HS-5 (cell line): ENCODE measurements around the gene ZNF221.

Experiments used
- DNase-seq: peaks from one replicate; pipeline ENCODE4 v3.0.0-alpha.2; 2012; ENCODE audit warnings: low read depth

The ZNF221 gene

GRCh38 chr19:43957891-43958290 lies 6.9 kb downstream of the ZNF221 start:
- DNase-seq: no peak

DNA sequence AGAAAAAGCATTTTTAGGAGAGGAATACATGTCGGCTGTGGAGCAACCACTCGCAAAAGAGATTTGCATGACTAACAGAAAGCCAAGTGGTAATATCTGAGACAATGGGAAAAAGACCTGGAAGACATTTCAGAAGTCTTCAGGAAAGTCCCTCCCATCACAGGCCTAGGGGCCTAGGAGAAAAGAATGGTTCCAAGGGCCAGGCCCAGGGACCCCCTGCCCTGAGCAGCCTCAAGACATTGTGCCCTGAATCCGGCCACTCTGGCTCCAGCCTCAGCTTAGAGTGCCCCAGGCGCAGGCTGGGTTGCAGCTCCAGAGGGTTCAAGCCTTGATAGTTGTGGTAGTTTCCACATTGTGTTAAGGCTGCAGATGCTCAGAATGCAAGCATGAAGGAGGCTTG lies 9.4 kb downstream of the ZNF221 start:
- no peak for DNase-seq

DNA sequence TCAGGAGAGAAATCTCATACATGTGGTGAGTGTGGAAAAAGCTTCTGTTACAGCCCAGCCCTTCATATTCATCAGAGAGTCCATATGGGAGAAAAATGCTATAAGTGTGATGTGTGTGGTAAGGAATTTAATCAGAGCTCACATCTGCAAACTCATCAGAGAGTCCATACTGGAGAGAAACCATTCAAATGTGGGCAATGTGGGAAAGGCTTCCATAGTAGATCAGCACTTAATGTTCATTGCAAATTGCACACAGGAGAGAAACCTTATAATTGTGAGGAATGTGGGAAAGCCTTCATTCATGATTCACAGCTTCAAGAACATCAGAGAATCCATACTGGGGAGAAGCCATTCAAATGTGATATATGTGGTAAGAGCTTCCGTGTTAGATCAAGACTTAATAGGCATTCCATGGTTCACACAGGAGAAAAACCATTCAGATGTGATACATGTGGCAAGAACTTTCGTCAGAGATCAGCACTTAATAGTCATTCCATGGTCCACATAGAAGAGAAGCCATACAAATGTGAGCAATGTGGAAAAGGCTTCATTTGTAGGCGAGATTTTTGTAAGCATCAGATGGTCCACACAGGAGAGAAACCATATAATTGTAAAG lies 15.2 kb downstream of the ZNF221 start:
- DNase-seq: no peak

- no peak for DNase-seq
These were observed 25.7 kb downstream of the ZNF221 start for GRCh38 chr19:43976732-43977131.

- DNase-seq: no peak
These were observed 32.5 kb downstream of the ZNF221 start for GRCh38 chr19:43983544-43983911.

DNA sequence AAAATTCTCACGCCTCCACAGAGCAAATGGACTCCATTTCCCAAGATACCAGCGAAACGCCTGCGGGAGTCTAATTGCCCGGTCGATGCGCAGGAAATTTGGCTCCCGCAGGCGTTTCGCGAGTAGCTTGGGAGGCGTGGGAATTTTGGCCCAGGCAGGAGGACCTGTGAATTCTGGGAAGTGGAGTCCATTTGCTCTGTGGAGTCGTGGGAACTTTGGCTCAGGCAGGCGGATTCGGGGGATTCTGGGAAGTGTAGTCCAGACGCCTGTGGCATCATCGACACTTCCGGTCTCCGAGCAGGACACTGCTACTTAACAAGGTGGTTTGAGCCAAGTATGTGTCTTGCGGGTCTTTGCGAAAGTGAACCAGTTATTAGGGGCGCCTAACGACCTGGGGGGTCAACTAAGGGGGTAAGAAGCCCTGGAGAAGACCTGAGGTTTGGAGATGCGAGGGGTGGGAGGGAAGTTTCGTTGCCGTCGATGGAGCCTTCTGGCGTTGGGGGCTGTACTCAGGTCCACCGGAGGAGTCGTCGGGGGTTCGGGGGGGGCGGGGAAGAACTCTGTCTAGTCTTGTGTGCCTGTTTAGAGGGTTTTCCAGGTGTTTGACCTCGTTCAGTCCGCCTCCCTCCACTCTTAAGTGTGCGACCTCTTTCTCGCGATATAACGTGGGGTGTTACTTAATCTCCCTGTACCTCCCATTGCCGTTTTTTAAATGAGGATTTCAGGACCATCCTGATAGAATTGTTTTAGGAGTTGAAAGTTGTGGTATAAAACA lies 33.1 kb downstream of the ZNF221 start, which contains the start of gene ZNF155:
Gene ZNF155 (plus strand): TSS at position 277 of the 775 bp plus-strand sequence. CDS start 4,356 bp downstream, outside the sequence.
- DNase-seq: peak; percentile 90

DNA sequence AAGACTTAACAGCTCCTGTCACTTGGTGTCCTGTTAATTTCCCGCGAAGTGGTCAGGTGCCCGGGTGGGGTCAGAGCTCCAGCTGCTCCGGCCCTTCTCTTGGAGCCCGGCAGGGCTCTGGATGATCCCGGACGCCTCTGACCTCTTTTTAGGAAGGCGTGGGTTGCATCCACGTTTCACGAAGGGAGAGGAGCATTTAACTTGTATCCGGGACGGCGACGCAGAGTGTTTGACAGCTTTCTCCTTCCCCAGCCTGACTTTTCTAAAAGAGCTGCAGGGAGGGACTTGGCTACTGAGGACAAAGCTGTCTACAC lies 33.6 kb downstream of the ZNF221 start:
- DNase-seq: no peak

GRCh38 chr19:43997631-43998290 lies 46.7 kb downstream of the ZNF221 start:
- no peak for DNase-seq

DNA sequence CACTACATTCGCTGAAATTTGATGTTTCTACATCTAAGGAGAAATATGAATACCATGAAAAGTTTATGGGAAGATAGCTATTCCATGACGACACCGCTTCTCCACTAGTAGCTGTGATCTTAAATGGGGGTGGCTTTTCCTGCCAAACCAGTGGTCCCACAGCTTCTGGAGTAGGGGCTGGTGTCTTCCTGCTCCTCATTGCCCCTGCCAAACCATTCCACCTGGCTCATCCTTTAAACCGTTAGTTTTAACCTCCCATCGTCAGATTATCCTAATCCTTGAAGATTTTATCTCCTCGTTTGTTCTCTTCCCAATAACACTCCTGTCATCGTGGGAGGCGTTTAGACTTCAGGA lies 51.2 kb downstream of the ZNF221 start:
- DNase-seq: no peak

- DNase-seq: peak; percentile 79
These were observed 51.8 kb downstream of the ZNF221 start, which contains the start of gene ZNF230 for GRCh38 chr19:44002566-44003460. Gene ZNF230, plus strand, starts transcription at chr19:44002957. Its CDS starts 4,122 bp downstream, at chr19:44007079.

DNA sequence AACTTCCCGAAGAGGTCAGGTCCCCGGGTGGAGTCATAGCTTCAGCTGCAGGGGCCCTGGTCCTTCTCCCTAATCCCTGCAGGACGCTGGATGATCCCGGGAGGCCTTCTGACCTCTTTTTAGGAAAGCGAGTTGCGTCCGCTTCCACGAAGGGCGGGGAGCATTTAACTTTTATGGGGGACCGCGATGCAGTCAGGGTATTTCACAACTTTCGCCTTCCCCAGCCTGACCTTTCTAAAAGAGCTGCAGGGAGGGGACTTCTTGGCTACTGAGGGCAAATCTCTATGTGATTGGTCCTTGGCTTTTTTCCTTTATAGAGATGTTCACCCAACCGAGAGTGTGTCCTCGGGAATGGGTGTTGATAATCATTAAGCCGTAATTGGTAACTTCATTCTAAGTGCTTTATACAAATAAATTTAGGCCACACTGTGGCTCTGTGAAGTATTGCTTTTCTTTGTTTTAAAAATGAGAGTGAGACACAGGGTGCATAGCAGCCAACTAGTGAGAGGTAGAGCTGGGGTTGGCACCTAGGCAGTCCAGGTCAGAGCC lies 52.5 kb downstream of the ZNF221 start:
- DNase-seq: no peak

- no peak for DNase-seq
These were observed 54.9 kb downstream of the ZNF221 start for GRCh38 chr19:44005973-44006372.

DNA sequence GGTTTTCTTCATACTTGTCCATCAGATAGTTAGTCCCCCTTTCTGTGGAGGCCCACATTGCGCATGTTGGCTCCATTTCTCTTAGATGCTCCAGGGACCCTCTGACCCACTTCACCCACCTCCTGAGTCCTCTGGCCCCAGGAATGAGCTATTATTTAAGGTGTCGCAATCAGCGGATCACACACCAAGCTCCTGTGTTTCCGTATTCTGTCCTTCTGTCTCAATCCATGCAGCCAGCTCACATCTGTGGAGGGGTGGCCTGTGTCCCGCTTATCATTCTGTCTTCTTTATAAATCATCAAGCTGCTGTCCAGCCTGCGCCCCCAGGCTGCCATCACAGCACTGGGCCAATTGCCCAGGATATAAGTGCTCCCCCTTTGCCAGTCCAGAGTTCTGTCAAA lies 56.4 kb downstream of the ZNF221 start:
- no peak for DNase-seq

DNA sequence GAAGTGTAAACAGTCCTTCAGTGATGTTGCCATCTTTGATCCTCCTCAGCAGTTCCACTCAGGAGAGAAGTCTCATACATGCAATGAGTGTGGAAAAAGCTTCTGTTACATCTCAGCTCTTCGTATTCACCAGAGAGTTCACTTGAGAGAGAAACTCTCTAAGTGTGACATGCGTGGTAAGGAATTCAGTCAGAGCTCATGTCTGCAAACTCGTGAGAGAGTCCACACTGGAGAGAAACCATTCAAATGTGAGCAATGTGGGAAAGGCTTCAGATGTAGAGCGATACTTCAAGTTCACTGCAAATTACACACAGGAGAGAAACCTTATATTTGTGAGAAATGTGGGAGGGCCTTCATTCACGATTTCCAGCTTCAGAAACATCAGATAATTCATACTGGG lies 59.4 kb downstream of the ZNF221 start:
- DNase-seq: no peak
